Kidney epithelial cell (primary cell): ENCODE results near the gene TMEM132D. TPM values are rescaled to one million over a fixed set of nuclear protein-coding genes. Genes with fewer than 3 reads are reported as not detected.
A peak's percentile ranks its signal among the peaks of the same experiment; 100 is the strongest.

Experiments used
- DNase-seq: peaks from one replicate; pipeline ENCODE4 v3.0.0-alpha.2; 2010; ENCODE audit warnings: low read depth
- H3K27me3 ChIP-seq: 2 replicates; pipeline ENCODE4 v1.6.0; 2011; ENCODE audit warnings: low read length; ENCODE audit not compliant: control insufficient read depth, insufficient read depth
- H3K36me3 ChIP-seq: 2 replicates; pipeline ENCODE4 v1.5.1; 2011; ENCODE audit warnings: low read length; ENCODE audit not compliant: control insufficient read depth, insufficient read depth
- H3K4me3 ChIP-seq: 2 replicates; pipeline ENCODE4 v1.5.1; 2011; ENCODE audit warnings: low read depth, mild to moderate bottlenecking, control low read depth, low read length
- CTCF ChIP-seq: IDR thresholded peaks from 2 replicates; pipeline ENCODE4 v1.5.1; 2011; ENCODE audit warnings: mild to moderate bottlenecking, moderate library complexity, low read length, control low read depth, inconsistent platforms; ENCODE audit not compliant: insufficient read depth, poor library complexity, severe bottlenecking
- total RNA-seq: library from RNA; depleted of rRNA; stranded (reverse); fragments of >200 nt; gene quantifications from 2 replicates; pipeline ENCODE4 v1.2.3, GENCODE V29; 2015

TMEM132D gene
- total RNA-seq, 1 donor from 2014 or later: 6.4 TPM

DNA sequence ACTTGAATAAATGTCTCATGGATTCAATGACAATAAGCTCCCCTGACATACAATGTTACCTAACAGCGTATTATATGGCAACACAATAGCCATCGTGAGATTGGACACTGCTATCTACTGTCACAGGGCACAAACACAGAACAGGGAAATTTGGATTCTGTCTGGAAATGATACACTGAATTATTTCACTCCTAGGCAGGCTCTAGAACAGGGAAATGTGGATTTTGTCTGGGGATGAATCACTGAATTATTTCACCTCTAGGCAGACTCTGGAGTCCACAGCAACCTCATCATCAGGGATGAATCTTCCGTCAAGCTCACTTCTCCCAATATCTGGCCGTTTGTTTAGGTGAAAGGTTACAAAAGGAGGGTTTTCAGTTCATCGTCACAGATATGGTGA is 288.8 kb downstream of the TMEM132D start:
- no peak for DNase-seq
- no peaks in the 10 kb centered on the region for H3K27me3 ChIP-seq
- no peaks in the 10 kb centered on the region for H3K36me3 ChIP-seq
- TF ChIP-seq CTCF: no peak
- H3K4me3 ChIP-seq: no peak overlapping the region

- no peaks in the 10 kb centered on the region for H3K27me3 ChIP-seq
- no peaks in the 10 kb centered on the region for H3K36me3 ChIP-seq
- H3K4me3 ChIP-seq: no peak overlapping the region
- peak; percentile 39 for DNase-seq
- TF ChIP-seq CTCF: no peak
These were observed 289.5 kb downstream of the TMEM132D start for GRCh38 chr12:129614221-129614885.

GRCh38 chr12:129613314-129613713 is 290.5 kb downstream of the TMEM132D start:
- H3K27me3 ChIP-seq: no peaks in the 10 kb centered on the region
- no peak overlapping the region for H3K4me3 ChIP-seq
- TF ChIP-seq CTCF: no peak
- no peak for DNase-seq
- no peaks in the 10 kb centered on the region for H3K36me3 ChIP-seq

GRCh38 chr12:129610601-129611120 is 293.2 kb downstream of the TMEM132D start:
- Histone ChIP-seq H3K4me3 (no peak overlapping the region), H3K36me3 (no peaks in the 10 kb centered on the region), H3K27me3 (no peaks in the 10 kb centered on the region)
- TF ChIP-seq CTCF: no peak
- no peak for DNase-seq

GRCh38 chr12:129607756-129608155 is 296.1 kb downstream of the TMEM132D start:
- no peak for DNase-seq
- no peaks in the 10 kb centered on the region for H3K27me3 ChIP-seq
- TF ChIP-seq CTCF: no peak
- no peak overlapping the region for H3K4me3 ChIP-seq
- H3K36me3 ChIP-seq: no peaks in the 10 kb centered on the region

DNA sequence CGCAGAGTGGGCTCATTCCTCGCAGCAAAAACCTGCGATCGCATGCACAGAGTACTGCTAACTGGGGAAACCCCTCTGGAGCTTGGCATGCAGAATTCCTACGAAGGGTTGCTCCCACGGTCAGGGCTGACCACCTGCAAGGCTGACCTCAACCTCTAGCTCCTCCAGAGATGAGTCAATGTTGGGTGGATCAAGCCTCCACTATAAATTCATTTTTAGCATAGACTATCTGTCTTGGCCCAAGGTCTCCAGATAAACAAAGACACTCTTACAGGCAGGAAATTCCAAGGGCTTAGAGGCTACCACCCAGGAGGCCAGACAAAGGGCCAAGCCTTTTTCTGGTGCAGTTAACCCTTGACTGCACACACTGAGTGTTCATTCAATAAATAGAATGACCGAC is 296.5 kb downstream of the TMEM132D start:
- Histone ChIP-seq H3K4me3 (no peak overlapping the region), H3K27me3 (no peaks in the 10 kb centered on the region), H3K36me3 (no peaks in the 10 kb centered on the region)
- peak; percentile 82 for DNase-seq
- no peak for TF ChIP-seq CTCF
